Muscle of leg (tissue), 11 donors: ENCODE results near the gene ZNF724. TPM values are rescaled to one million over a fixed set of nuclear protein-coding genes. Genes with fewer than 3 reads are reported as not detected.
"Not testable (repeated sequence)": the region's sequence is repeated elsewhere in the genome, so short reads cannot be mapped to it uniquely, and the experiment has no call there.

Experiments
- DNase-seq: peaks from one replicate; pipeline ENCODE4 v3.0.0; 2013
- H3K27ac ChIP-seq: one replicate; pipeline ENCODE4 v1.5.1; 2013; ENCODE audit warnings: mild to moderate bottlenecking, low read length, control low read depth
- H3K27me3 ChIP-seq: one replicate; pipeline ENCODE4 v1.6.1; 2013; ENCODE audit warnings: low read length; ENCODE audit not compliant: control insufficient read depth, insufficient read depth
- H3K36me3 ChIP-seq: one replicate; pipeline ENCODE4 v1.6.1; 2013; ENCODE audit warnings: low read length; ENCODE audit not compliant: control insufficient read depth, insufficient read depth
- H3K4me1 ChIP-seq: one replicate; pipeline ENCODE4 v1.6.1; 2013; ENCODE audit warnings: low read length; ENCODE audit not compliant: control insufficient read depth, insufficient read depth
- H3K4me3 ChIP-seq: one replicate; pipeline ENCODE4 v1.5.1; 2013; ENCODE audit warnings: low read length, control low read depth
- H3K9me3 ChIP-seq: replicated peaks from 2 replicates; pipeline ENCODE4 v1.6.1; 2013; ENCODE audit warnings: low read depth, low read length; ENCODE audit not compliant: control insufficient read depth
- WGBS: methylation state at CpG from one replicate; pipeline ENCODE4 v1.1.5; 2013; ENCODE audit warnings: missing lambda C conversion rate; ENCODE audit not compliant: insufficient coverage; 5-methylcytosine and 5-hydroxymethylcytosine counted together
- polyA plus RNA-seq, 8 donors: library from polyadenylated mRNA; unstranded; fragments of 120-200 nt; gene quantifications; one replicate each; pipeline versions ENCODE4 v1.2.1 to v1.2.3, GENCODE V29; 2013; ENCODE audit warnings: inconsistent platforms in 1 of 8, low replicate concordance in 1 of 8; ENCODE audit not compliant: insufficient read length in 8 of 8, insufficient read depth in 1 of 8
- total RNA-seq: library from RNA; stranded (reverse); fragments of 120-200 nt; gene quantifications from one replicate; pipeline ENCODE4 v1.2.4, GENCODE V29; 2013

ZNF724 gene
- total and polyA plus RNA-seq, 9 donors: 1.1 to 6.6 (median 2.2) TPM

DNA sequence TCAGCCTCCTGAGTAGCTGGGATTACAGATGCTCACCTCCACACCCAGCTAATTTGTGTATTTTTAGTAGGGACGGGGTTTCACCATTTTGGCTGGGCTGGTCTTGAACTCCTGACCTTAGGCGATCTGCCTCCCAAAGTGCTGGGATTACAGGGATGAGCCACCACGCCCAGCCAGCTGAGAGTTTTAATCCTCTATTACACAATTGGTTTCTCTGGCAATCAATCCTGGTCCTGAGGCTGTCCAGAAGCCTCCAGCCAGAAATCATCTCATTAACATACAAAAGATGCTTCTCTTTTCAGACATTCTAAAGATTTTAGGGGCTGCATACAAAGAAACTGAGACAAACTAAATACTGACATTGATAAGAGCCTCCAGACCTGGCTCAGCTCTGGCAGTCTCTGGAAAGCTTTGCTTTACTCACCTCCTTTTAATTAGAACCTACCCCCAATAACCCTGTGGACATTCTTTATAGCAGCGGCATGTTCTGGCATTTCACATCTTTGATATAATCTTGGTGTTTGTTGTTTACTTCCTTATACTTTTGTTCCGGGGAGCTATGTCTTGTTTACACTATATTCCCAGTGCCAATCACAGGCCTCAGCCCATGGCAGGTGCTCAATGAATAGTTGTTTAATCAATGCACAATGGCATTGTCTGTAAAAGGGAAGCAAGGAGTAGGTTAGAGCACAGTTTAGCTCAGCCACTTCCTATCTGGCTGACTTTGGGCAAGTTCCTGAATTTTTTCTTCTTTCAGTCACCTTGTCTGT lies 4.1 kb upstream of the ZNF724 start:
- no peak overlapping the region for H3K4me3 ChIP-seq
- H3K27me3 ChIP-seq: no peaks in the 10 kb centered on the region
- 17% methylated on average over 1 of the region's 5 CpGs for WGBS
- no peak overlapping the region for H3K27ac ChIP-seq
- H3K4me1 ChIP-seq: peaks cover 2% of the 10 kb centered on the region
- no peak for DNase-seq
- no peaks in the 10 kb centered on the region for H3K9me3 ChIP-seq
- H3K36me3 ChIP-seq: peaks cover 8% of the 10 kb centered on the region

DNA sequence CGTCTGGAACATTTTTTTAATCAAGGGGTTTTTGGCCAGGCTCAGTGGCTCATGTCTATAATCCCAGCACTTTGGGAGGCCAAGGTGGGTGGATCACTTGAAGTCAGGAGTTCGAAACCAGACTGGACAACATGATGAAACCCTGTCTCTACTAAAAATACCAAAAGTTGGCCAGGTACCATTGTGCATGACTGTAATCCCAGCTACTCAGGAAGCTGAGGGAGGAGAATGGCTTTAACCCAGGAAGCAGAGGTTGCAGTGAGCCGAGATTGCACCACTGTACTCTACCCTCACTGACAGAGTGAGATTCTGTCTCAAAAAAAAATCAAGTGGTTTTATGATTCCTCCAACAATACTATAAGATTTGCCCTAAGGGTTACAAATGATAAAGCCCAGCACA lies 3.1 kb upstream of the ZNF724 start:
- H3K27me3 ChIP-seq, DNase-seq, H3K36me3 ChIP-seq, H3K27ac ChIP-seq, H3K9me3 ChIP-seq, H3K4me3 ChIP-seq, H3K4me1 ChIP-seq: not testable (repeated sequence)
- 64% methylated on average over 1 of the region's 3 CpGs for WGBS

DNA sequence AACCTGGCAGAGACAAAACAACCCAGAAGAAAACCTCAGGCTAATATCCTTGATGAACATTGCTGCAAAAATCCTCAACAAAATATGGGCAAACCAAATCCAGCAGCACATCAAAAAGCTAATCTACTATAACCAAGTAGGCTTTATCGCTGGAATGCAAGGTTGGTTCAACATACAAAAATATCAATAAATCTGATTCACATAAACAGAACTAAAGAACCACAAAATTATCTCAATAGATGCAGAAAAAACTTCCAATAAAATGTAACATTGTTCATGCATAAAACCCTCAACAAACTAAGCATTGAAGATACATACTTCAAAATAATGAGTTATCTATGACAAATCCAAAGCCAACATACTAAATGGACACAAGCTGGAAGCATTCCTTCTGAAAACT lies 8.8 kb downstream of the ZNF724 start:
- Histone ChIP-seq H3K9me3 (peaks cover 25% of the 10 kb centered on the region), H3K4me3 (no peak overlapping the region), H3K36me3 (peaks cover 15% of the 10 kb centered on the region), H3K27ac (no peak overlapping the region), H3K27me3 (no peaks in the 10 kb centered on the region), H3K4me1 (no peaks in the 10 kb centered on the region)
- DNase-seq: no peak
- no CpG with 5 or more reads among the region's 1 CpG for WGBS

DNA sequence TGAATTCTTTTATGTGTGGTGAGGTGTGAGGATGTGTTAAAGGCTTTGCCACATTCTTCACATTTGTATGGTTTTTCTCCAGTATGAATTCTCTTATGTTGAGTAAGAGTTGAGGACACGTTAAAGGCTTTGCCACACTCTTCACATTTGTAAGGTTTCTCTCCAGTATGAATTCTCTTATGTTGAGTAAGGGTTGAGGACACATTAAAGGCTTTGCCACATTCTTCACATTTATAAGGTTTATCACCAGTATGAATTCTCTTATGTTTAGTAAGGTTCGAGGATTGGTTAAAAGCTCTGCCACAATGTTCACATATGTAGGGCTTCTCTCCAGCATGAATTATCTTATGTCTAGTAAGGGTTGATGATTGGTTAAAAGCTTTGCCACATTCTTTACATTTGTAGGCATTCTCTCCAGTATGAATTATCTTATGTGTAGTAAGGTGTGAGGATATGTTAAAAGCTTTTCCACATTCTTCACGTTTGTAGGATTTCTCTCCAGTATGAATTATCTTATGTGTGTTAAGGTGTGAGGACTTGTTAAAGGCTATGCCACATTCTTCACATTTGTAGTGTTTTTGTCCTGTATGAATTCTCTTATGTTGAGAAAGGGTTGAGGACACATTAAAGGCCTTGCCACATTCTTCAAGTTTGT lies 27.1 kb downstream of the ZNF724 start:
- H3K9me3 ChIP-seq: peaks cover 42% of the 10 kb centered on the region

DNA sequence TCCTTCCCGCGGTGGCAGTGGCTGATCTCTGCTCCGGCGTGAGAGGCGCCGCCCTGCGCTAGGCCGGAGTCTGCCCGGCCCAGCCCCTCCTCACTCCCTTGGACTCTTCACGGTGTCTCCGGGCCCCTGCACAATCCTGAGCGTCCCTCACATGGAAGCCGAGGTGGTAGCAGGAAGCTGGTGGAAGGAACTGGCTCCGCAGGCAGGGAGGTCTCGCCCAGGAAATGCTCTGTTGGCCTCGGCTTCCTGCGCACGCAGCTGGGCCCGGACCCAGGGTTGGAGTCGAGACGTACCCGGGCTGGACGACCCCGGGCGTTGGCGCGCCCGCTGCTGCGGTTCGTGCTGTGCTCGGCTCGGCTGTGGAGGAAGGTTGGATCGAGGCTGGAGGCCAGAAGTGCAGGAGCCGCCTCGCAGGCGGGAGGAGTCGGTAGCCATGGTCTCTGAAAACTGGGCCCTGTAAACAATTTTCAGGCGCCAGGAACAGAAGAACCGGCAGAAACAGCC lies 46.3 kb downstream of the ZNF724 start:
- no peaks in the 10 kb centered on the region for H3K4me1 ChIP-seq
- no peaks in the 10 kb centered on the region for H3K27me3 ChIP-seq
- H3K4me3 ChIP-seq: peak overlapping the region; percentile 8
- H3K36me3 ChIP-seq: no peaks in the 10 kb centered on the region
- H3K27ac ChIP-seq: no peak overlapping the region
- H3K9me3 ChIP-seq: peaks cover 7% of the 10 kb centered on the region
- WGBS: 9% methylated on average over 39 of the region's 39 CpGs
- peak; percentile 7 for DNase-seq

More for the DNA sequence above, 27.1 kb downstream of the ZNF724 start:
- Histone ChIP-seq H3K4me3 (no peak overlapping the region), H3K27me3 (no peaks in the 10 kb centered on the region), H3K4me1 (no peaks in the 10 kb centered on the region), H3K36me3 (peaks cover 8% of the 10 kb centered on the region), H3K27ac (no peak overlapping the region)
- WGBS: no CpG with 5 or more reads among the region's 3 CpGs
- no peak for DNase-seq

DNA sequence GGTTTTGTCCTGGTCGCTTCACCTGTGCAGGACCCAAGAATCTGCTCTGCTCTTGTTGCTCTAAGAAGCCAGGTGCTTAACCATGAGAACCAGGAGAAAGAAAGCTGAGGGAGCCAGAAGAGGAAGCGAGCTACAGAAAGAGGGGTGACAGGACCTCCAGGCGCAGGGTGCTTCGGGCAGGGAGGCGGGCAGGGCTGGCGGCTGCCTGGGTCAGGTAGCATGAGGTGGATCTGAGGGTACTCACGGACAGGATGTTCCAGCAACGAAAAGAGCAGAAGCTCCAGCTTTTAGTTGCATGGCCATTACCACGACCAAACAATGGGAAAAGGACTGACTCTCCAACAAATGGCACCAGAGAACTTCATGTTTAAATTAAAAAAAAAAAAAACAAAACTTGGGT lies 59.9 kb downstream of the ZNF724 start:
- Histone ChIP-seq H3K27ac (no peak overlapping the region), H3K36me3 (no peaks in the 10 kb centered on the region), H3K9me3 (peaks cover 12% of the 10 kb centered on the region), H3K27me3 (no peaks in the 10 kb centered on the region), H3K4me3 (no peak overlapping the region), H3K4me1 (no peaks in the 10 kb centered on the region)
- no peak for DNase-seq
- WGBS: 90% methylated on average over 5 of the region's 9 CpGs

DNA sequence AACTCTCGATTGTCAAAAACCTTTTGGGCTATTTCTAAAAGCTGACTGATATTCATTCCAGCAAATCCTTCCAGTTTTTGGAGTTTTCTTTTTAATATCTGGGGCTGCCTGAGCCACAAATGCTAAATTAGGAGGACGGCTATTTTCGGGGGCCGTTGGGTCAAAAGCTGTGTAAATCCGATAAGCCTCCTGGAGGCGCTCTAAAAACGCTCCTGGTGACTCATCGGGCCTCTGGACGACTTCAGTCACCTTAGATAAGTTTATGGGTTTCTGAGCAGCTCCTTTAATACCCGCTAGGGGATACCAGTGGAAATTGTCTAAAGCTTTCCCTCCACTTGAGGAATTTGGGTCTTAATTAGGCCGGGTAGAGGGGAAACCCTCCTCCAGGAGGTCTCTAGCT lies 66.9 kb downstream of the ZNF724 start:
- Histone ChIP-seq H3K4me3 (no peak overlapping the region), H3K27me3 (no peaks in the 10 kb centered on the region), H3K4me1 (no peaks in the 10 kb centered on the region), H3K27ac (no peak overlapping the region), H3K9me3 (peaks cover 22% of the 10 kb centered on the region), H3K36me3 (no peaks in the 10 kb centered on the region)
- WGBS: 83% methylated on average over 8 of the region's 11 CpGs
- no peak for DNase-seq

Other genes with a start within 250 kb of the ZNF724 start
- not detected for gene ZNF728, start 247.2 kb downstream of the ZNF724 start, total RNA-seq
- under 1 TPM in 3 of 8 donors, not detected in 5; 0.08 to 0.19 (median 0.09) TPM for gene ZNF728, start 247.2 kb downstream of the ZNF724 start, polyA plus RNA-seq
- 3.5 TPM for gene ZNF730, start 133.4 kb downstream of the ZNF724 start, total RNA-seq
- 1 to 10 TPM; 1.8 to 4.6 (median 2.8) TPM for gene ZNF730, start 133.4 kb downstream of the ZNF724 start, polyA plus RNA-seq
- gene ZNF91, start 145.1 kb upstream of the ZNF724 start, total RNA-seq: 68.4 TPM
- 10 to 100 TPM; 22.6 to 36.2 (median 26.5) TPM for gene ZNF91, start 145.1 kb upstream of the ZNF724 start, polyA plus RNA-seq